GM12878 (cell line): ENCODE measurements around the gene MED22. TPM values are rescaled to one million over a fixed set of nuclear protein-coding genes. Genes with fewer than 3 reads are reported as not detected.
A peak's percentile ranks its signal among the peaks of the same experiment; 100 is the strongest.

ENCODE experiments used
- ATAC-seq: fragments of 200-7000 bp; cut with Tn5 transposase; 3 replicates; pipeline ENCODE4 v1.9.1; 2020; ENCODE audit warnings: mild to moderate bottlenecking, moderate library complexity
- BruUV-seq: library from RNA; stranded (reverse); fragments of 400-500 nt; replicated peaks from 2 replicates; lab custom pipeline; 2021; lab: Mats Ljungman, UMichigan
- CTCF ChIA-PET: fragments of 300-600 bp; sonication (Branson Sonifier 250); formaldehyde crosslinking; extraction: SDS; loops from one replicate; lab custom pipeline; 2021; ENCODE audit warnings: inconsistent platforms; lab: Yijun Ruan, JAX
- POLR2A ChIA-PET: fragments of 350-600 bp; formaldehyde crosslinking; extraction: SDS; loops from one replicate; lab custom pipeline; 2021; ENCODE audit warnings: inconsistent platforms; lab: Charles Lee
- RAD21 ChIA-PET: fragments of 300-600 bp; sonication (Branson Sonifier 250); formaldehyde crosslinking; loops from one replicate; lab custom pipeline; 2023; ENCODE audit warnings: antibody characterized with exemption; ENCODE audit not compliant: unreplicated experiment; lab: Charles Lee
- SMC1A ChIA-PET: fragments of 300-600 bp; sonication (Branson Sonifier 250); formaldehyde crosslinking; loops from one replicate; lab custom pipeline; 2023; ENCODE audit not compliant: unreplicated experiment, uncharacterized antibody; lab: Charles Lee
- DNase-seq: peaks from one replicate; pipeline ENCODE4 v3.0.0-alpha.2; 2011; ENCODE audit warnings: low read depth, low spot score
- FAIRE-seq: peaks from 3 replicates; lab custom pipeline; 2011; peaks lifted over from hg19 to GRCh38; lab: Jason Lieb, UNC
- H2AFZ ChIP-seq: 2 replicates; pipeline ENCODE4 v1.6.0; 2011; ENCODE audit warnings: low read depth, low read length, control low read depth; ENCODE audit not compliant: control insufficient read depth
- H3K27ac ChIP-seq: 2 replicates; pipeline ENCODE4 v1.5.1; 2011; ENCODE audit warnings: control low read depth; ENCODE audit not compliant: control insufficient read depth, insufficient read depth
- H3K27me3 ChIP-seq, 2 experiments: replicated peaks in 1 of 2; 2 replicates each; pipeline versions ENCODE4 v1.6.0 to v1.6.1; 2011; ENCODE audit warnings: low read length in 1 of 2; ENCODE audit not compliant: control insufficient read depth in 2 of 2, insufficient read depth in 2 of 2
- H3K36me3 ChIP-seq, 2 experiments: 2 replicates each; pipeline ENCODE4 v1.5.1; 2011; ENCODE audit warnings: low read length in 1 of 2; ENCODE audit not compliant: control insufficient read depth in 2 of 2, insufficient read depth in 2 of 2
- H3K4me1 ChIP-seq: 2 replicates; pipeline ENCODE4 v1.6.1; 2011; ENCODE audit warnings: mild to moderate bottlenecking, low read length, moderate library complexity, mixed read lengths; ENCODE audit not compliant: control insufficient read depth, insufficient read depth
- H3K4me2 ChIP-seq: 2 replicates; pipeline ENCODE4 v1.6.0; 2011; ENCODE audit warnings: control low read depth; ENCODE audit not compliant: control insufficient read depth, insufficient read depth
- H3K4me3 ChIP-seq: fragments of 200-600 bp; sonication (generic); 2 replicates; pipeline ENCODE4 v1.5.1; 2016
- H3K79me2 ChIP-seq: 2 replicates; pipeline ENCODE4 v1.6.0; 2011; ENCODE audit warnings: low read length; ENCODE audit not compliant: control insufficient read depth, insufficient read depth
- H3K9ac ChIP-seq: 2 replicates; pipeline ENCODE4 v1.8.0; 2011; ENCODE audit warnings: low read length, control low read depth, mixed read lengths; ENCODE audit not compliant: control insufficient read depth, insufficient read depth
- H3K9me3 ChIP-seq: replicated peaks from 3 replicates; pipeline ENCODE4 v1.5.1; 2011; ENCODE audit warnings: mild to moderate bottlenecking, low read length; ENCODE audit not compliant: control insufficient read depth, insufficient read depth
- H4K20me1 ChIP-seq: 2 replicates; pipeline ENCODE4 v1.6.0; 2011; ENCODE audit not compliant: control insufficient read depth, insufficient read depth
- MTA3 ChIP-seq: IDR thresholded peaks from 2 replicates; pipeline ENCODE4 v1.6.1; 2012; ENCODE audit warnings: low read length, inconsistent platforms, borderline replicate concordance
- NR2F1 ChIP-seq: fragments of 450-650 bp; conservative IDR thresholded peaks from 2 replicates; pipeline ENCODE4 v1.6.1; 2017; ENCODE audit warnings: mild to moderate bottlenecking
- PML ChIP-seq: IDR thresholded peaks from 2 replicates; pipeline ENCODE4 v1.6.1; 2012; ENCODE audit warnings: low read length, inconsistent platforms
- POLR2AphosphoS5 ChIP-seq: IDR thresholded peaks from 2 replicates; pipeline ENCODE4 v1.6.1; 2011; ENCODE audit warnings: mild to moderate bottlenecking, low read length, inconsistent platforms
- SREBF2 ChIP-seq: IDR thresholded peaks from 2 replicates; pipeline ENCODE4 v1.6.1; 2012; ENCODE audit warnings: mild to moderate bottlenecking, low read length
- ZSCAN29 ChIP-seq: fragments of 450-650 bp; IDR thresholded peaks from 2 replicates; pipeline ENCODE4 v1.6.1; 2017; ENCODE audit warnings: mild to moderate bottlenecking, moderate library complexity
- WGBS: methylation state at CpG from one replicate; pipeline ENCODE4 v1.1.6; 2016; ENCODE audit warnings: low lambda C conversion rate; ENCODE audit not compliant: insufficient replicate concordance, insufficient coverage; ENCODE audit errors: missing lambda C conversion rate; 5-methylcytosine and 5-hydroxymethylcytosine counted together
- in situ Hi-C: fragments of 300-500 bp; cut with MboI; formaldehyde crosslinking; loops from 9 replicates; pipeline ENCODE4 v1.14.3; 2018; ENCODE audit warnings: mixed read lengths
- intact Hi-C: fragments of 100-400 bp; cut with micrococcal nuclease; formaldehyde crosslinking; loops from one replicate; pipeline ENCODE4 v1.14.2; 2022; ENCODE audit not compliant: unreplicated experiment
- polyA plus RNA-seq, 11 experiments: library from polyadenylated mRNA; depleted of rRNA in 4 of 11; unstranded in 6 of 11; stranded (reverse) in 5 of 11; fragments of >200 nt; fragmentation: Nextera tagmentation in 4 of 11; fragmentation: Illumina TruSeq in 1 of 11; extraction: Ambion mirVana in 4 of 11; extraction: Trizol in 1 of 11; gene quantifications; 1 replicate in 1 of 11; 2 replicates in 10 of 11; pipeline versions ENCODE4 v1.2.1 to v1.2.3, GENCODE V29; 2011 to 2016; ENCODE audit warnings: inconsistent platforms in 2 of 11, missing spikeins in 2 of 11, low read depth in 1 of 11
- total RNA-seq, 4 experiments: library from RNA; depleted of rRNA in 3 of 4; stranded (reverse); fragments of >200 nt in 3 of 4; fragmentation: Illumina TruSeq in 1 of 4; extraction: Trizol in 1 of 4; gene quantifications; 2 replicates each; pipeline versions ENCODE4 v1.2.1 to v1.2.3, GENCODE V29; 2013 to 2021
- TF ChIP-seq, protein P1 (sequence below): fragments of 450-650 bp; formaldehyde crosslinking; IDR thresholded peaks from 2 replicates; pipeline ENCODE4 v1.4.0; 2022; ENCODE audit warnings: mild to moderate bottlenecking, moderate library complexity

The MED22 gene
- total and polyA plus RNA-seq, 10 of the 15 experiments (the other 5 are each of a cell fraction or from before 2014, with no cell fraction given), result 1.4 to 42.1 (median 24.6) TPM

- Histone ChIP-seq H4K20me1 (no peaks in the 10 kb centered on the region), H3K4me3 (no peak overlapping the region), H3K36me3 (peaks cover 14 to 24% of the 10 kb centered on the region in 2 experiments; a peak in 3 of 4 replicates), H3K27ac (no peak overlapping the region), H2AFZ (no peak overlapping the region), H3K4me2 (no peak overlapping the region), H3K9ac (no peak overlapping the region), H3K79me2 (peaks cover 30% of the 10 kb centered on the region), H3K4me1 (no peaks in the 10 kb centered on the region; the same call in 1 of the 2 replicates), H3K27me3 (no peaks in the 10 kb centered on the region), H3K9me3 (no peaks in the 10 kb centered on the region)
- TF ChIP-seq ZSCAN29 (no peak), PML (no peak), MTA3 (no peak), NR2F1 (no peak)
- TF ChIP-seq, protein P1, sequence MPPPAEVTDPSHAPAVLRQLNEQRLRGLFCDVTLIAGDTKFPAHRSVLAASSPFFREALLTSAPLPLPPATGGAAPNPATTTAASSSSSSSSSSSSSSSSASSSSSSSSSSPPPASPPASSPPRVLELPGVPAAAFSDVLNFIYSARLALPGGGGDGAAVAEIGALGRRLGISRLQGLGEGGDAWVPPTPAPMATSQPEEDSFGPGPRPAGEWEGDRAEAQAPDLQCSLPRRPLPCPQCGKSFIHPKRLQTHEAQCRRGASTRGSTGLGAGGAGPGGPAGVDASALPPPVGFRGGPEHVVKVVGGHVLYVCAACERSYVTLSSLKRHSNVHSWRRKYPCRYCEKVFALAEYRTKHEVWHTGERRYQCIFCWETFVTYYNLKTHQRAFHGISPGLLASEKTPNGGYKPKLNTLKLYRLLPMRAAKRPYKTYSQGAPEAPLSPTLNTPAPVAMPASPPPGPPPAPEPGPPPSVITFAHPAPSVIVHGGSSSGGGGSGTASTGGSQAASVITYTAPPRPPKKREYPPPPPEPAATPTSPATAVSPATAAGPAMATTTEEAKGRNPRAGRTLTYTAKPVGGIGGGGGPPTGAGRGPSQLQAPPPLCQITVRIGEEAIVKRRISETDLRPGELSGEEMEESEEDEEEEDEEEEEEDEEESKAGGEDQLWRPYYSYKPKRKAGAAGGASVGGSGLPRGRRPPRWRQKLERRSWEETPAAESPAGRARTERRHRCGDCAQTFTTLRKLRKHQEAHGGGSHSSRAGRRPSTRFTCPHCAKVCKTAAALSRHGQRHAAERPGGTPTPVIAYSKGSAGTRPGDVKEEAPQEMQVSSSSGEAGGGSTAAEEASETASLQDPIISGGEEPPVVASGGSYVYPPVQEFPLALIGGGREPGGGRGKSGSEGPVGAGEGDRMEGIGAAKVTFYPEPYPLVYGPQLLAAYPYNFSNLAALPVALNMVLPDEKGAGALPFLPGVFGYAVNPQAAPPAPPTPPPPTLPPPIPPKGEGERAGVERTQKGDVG (CRISPR knock-in tag), result no peak
- ChIA-PET RAD21 (no interaction called here), POLR2A (no interaction called here), CTCF (no interaction called here), SMC1A (no interaction called here)
- no TSS peak for BruUV-seq
- in situ Hi-C loops (no loop called here), intact Hi-C loops (no loop called here)
- DNase-seq (no peak), FAIRE-seq (no peak), ATAC-seq (no peak)
- 95% methylated on average over 10 of the region's 10 CpGs for WGBS
Observed at GRCh38 chr9:133333566-133333965, 14.4 kb downstream of the MED22 start.

DNA sequence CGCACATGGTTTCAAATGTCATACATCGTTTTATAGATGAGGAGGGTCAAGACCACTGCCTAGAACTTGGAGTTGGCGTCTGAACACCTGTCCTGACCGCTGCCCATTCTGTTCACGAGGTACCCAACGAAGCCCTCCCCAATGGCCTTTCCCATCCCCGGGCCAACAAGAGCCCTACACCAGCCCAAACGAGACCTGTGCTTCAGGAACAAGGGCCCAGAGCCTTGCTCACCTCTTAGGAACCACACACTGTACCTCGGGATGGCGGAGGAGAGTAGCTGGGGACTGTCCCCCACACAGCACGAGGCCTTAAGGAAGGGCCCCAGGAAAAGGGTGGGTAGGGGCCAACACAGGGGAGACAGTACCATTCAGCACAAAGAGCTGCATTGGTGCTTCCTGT is 14.9 kb downstream of the MED22 start:
- Histone ChIP-seq H3K4me1 (no peaks in the 10 kb centered on the region; the same call in 1 of the 2 replicates), H3K79me2 (peaks cover 30% of the 10 kb centered on the region), H2AFZ (no peak overlapping the region), H4K20me1 (no peaks in the 10 kb centered on the region), H3K9me3 (no peaks in the 10 kb centered on the region), H3K4me2 (no peak overlapping the region), H3K27me3 (no peaks in the 10 kb centered on the region), H3K36me3 (peaks cover 14 to 24% of the 10 kb centered on the region in 2 experiments; a peak in 3 of 4 replicates), H3K9ac (no peak overlapping the region), H3K27ac (no peak overlapping the region), H3K4me3 (no peak overlapping the region)
- in situ Hi-C loops (no loop called here), intact Hi-C loops (no loop called here)
- DNase-seq, result no peak
- RAD21 ChIA-PET, result no interaction called here
- no peak for FAIRE-seq
- POLR2A ChIA-PET, result no interaction called here
- no TSS peak for BruUV-seq
- TF ChIP-seq SREBF2, result no peak
- peak; percentile 2; the same call in 1 of the 2 replicates for TF ChIP-seq POLR2AphosphoS5
- SMC1A ChIA-PET, result no interaction called here
- no peak for ATAC-seq
- CTCF ChIA-PET, result no interaction called here
- WGBS, result over 99% methylated on average over 11 of the region's 11 CpGs
